HG03354 (cell line): Measurements from ENCODE around the gene UBE2J1.
"Not testable (repeated sequence)": the region's sequence is repeated elsewhere in the genome, so short reads cannot be mapped to it uniquely, and the experiment has no call there.

Experiments used
- ATAC-seq: cut with Tn5 transposase; IDR thresholded peaks from one replicate; pipeline ENCODE4 v1.9.1; 2021; ENCODE audit warnings: mild to moderate bottlenecking; ENCODE audit not compliant: unreplicated experiment, poor library complexity, severe bottlenecking

The UBE2J1 gene

DNA sequence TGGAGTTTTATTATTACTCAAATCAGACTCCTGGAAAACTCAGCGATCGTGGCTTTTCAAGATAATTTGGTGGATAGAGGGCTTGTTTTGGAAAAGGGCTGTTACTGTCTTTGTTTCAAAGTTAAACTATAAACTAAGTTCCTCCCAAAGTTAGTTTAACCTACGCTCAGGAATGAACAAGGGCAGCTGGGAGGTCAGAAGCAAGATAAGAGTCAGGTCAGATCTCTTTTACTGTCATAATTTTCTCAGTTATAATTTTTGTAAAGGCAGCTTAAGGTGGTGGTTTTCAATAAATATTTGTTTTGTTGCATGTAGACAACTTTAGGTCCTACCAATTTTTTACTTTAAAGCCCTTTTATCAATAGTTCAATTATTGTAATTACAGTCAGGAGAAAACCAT, 28.2 kb downstream of the UBE2J1 start:
- ATAC-seq, result no peak

DNA sequence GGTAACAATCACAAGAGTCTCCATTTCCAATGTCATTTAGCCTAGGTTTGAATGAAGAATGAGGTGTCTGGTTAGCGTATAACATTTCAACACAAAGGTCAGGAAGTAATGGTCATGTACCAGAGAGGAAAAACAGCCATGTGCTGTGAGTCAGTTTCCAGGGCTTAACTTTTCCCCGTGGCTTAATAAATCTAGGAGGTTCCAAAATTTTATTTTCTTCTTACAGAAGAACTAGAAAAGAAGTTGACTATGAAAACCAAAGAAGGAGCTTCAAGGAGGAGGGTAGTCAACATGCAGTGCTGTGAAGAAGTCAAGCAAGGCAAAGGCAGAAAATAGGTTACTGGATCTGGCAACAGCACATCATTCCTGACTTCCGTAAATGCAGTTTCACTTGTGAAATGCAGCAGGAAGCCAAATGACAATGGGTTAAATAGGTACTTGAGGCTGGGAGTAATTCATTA, 29.0 kb downstream of the UBE2J1 start:
- no peak for ATAC-seq

DNA sequence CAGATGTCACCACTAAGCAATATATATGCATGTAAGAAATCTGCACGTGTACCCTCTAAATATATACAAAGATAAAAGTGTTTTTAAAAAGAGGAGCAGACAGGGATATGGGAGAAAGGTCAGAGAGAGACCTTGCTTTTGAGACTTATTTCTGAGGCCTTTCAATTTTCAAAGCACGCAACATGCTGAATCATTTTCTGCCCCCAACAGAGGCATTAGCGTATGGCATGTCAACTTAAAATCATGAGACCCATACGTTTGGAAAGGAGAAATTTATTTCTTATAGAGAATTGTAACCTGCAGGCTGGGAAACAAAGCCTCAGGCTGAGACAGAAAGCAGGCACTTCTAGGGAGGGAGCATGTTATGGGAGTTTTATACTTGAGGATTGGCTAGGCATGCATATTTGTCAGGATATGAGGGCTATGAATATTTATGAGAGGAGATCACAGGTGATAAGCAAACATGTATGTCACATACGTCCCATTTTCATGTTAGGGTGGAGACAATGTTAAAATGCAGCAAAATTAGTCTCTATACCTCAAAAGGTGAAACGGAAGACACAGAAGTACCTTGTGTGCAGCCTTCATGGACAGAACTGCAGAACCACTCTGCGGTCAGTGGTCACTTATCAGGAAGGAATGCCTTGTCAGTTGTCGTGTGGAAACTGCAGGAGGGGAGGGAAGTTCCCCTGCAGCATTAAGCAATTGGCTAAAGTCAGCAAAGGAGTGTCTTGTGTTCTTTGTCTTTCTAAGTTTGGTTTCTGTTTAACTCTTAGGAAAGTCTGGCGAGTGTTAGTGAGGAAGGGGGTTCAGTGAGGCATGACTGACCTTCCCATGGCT, 31.2 kb downstream of the UBE2J1 start:
- ATAC-seq, result no peak

DNA sequence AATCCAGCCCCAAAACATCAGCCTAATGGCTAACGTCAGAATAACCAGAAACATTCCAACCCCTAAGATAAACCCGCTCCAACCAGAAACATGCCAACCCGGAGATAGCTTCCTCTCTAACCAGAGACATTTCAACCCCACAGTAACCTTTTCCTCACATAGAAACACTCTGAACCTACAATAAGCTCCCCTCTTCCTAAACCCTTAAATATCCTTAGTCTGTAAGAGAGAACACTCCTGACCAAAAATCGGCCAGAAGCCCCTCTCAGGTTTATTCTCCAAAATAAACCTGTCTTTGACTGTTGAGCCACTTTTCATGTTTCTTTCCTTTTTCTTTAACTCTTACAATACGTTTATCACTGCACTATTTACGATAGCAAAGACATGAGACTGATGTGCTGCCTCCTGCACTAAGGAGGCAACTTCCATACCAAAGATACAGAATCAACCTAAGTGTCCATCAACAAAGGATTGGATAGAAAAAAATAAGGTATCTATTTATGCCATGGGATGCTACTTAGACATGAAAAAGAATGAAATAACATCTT, 32.4 kb downstream of the UBE2J1 start:
- ATAC-seq, result no peak

DNA sequence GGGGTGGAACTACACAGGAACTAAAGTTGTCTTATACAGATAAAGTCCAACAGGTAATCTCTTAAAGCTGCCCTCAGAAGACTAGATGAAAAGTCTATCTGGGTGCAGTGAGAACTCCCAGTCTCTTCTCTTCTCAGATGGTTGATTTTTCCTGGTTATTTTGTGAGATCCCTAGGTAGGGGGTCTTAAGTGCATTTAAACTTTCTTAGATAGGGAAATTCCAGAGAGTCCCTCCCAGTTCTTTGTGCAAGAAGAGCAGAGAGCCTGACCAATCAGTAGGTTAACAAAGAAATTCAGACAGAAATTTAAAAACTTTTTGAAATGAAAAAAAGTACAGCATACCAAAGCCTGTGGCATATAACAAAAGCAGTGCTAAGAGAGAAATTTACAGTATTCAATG, 35.5 kb downstream of the UBE2J1 start:
- no peak for ATAC-seq

DNA sequence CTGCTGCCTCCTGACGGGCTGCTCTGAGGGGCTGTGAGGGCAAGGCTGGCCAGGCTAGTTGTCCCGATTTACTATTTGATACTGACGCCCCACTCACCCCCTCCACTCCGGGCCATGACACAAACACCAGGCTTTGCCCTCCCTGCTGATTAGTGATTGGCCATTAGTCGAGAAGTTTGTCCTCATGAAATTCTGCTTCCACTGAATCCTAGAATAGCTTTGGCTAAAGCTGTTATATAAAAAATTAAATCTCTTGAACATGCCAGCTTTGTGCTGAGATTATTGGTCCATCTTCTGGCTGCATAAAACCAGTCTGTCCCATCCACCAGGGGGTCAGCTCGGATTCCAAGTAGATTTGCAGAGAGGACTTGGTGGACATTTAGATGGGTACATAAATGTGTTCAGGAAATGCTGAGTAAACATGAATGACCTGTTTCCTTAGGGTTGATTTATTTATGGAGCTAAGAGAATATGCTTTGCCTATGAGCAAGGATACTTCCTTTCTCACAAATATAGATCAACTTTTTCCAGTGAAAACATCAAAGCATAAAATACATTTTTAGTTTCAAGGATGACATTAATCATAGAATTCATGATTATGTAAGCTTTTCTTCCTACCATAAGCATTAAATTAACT, 37.2 kb downstream of the UBE2J1 start, which contains the start of gene GABRR2:
Gene GABRR2 (minus strand): TSS at position 51 of the 637 bp plus-strand sequence. CDS start 134 bp downstream, outside the sequence.
- no peak for ATAC-seq

DNA sequence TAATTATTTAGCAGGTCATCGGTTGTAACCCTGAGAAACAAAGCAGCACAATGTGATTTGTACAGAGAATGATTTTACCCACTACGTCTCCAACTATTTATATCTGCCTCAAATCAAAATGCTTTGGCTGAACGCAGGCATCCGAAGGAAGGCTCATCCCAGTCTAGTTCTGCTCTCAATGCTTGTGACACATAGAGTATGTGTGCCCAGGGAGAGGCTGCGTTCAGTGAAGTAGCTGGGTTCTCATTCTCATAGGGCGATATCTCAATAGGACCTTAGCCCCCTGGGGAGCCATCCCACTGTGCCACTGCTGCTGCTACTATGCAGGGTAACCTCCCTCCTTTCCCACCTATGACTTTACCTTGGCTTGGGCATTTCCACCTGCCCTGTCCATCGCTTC, 37.8 kb downstream of the UBE2J1 start:
- ATAC-seq, result no peak

DNA sequence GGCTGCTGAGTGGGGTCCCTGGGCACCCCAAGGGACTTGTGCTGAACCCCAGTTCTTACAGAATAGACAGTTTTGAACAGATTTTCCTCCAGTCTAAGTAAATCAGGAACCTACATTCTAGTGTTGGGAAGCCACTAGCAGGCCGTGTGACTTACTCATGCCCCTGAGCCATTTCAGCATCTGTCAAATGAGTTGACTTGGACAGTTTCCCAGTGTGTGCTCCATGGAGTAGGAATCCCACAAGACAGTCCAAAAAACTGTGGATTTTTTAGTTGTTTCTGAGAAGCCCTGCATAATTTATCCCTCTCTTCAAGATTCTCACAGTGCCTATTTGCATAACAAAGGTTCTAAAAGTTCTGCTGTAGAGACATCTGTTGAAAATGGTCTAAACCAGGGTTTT, 39.5 kb downstream of the UBE2J1 start:
- ATAC-seq, result no peak

DNA sequence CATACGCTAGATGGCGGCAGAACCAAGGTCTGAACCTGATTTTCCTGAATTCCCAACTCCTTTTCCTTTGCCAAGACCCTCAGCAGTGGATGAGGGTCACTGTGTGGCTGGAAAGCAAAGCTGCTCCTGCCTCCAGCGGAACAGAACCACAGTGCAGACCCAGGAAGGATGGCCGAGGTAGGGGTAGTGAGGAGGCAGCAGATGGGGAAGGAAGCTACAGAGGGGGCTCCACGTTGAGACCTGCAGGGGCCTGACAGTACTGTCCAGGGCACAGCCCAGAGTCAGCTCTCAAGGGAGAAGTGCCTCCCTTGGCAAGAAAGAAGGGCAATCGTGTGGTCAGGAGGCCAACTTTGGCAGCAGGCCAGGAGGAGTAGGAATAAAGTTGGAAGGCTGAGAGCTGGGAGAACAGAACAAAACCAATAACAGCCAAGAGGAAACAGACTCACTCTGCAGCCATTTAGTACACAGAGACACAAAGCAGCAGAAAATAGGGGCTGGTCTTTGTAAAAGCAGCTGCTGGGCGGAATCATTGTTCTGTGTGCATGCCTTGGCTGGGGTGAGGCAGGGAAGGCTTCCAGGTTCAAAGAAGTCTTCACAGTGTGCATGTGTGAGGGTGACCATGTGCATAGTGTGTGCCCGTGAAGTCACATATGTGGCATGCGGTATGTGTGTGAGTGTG, 40.5 kb downstream of the UBE2J1 start:
- no peak for ATAC-seq

DNA sequence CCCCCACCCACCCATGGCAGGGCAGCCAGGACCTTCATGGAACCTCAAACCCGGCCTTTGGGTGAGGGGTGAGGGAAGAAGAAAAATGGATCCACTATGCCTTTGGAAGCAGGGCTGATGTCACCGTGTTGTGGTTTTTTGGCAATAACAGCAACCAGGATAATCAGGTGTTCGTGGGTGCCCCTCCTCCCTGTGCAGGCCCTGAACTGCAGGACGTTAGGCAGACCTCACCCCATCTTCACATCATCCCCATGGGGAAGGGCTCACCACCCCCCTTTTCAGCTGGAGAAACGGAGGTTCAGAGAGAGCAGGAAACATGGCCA, 41.0 kb downstream of the UBE2J1 start:
- no peak for ATAC-seq

DNA sequence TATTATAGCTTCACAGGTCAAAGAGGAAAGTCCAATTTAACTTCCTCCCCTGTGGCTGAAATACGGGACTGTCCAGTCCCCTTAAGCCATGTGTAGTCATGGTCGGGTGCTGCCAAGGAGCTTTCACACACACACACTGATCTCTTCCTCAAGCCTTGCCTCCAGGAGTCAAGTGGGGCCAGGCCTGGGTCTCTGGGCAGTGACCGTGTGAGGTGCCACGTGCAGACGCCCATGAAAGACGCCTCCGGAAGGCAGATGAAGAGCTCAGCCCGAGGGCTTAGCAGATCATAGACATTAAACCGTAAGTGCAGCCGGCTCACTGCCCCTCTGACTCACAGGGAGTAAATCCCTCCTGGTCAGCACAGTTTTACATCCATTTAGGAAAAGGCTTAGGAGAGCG, 41.6 kb downstream of the UBE2J1 start:
- no peak for ATAC-seq

DNA sequence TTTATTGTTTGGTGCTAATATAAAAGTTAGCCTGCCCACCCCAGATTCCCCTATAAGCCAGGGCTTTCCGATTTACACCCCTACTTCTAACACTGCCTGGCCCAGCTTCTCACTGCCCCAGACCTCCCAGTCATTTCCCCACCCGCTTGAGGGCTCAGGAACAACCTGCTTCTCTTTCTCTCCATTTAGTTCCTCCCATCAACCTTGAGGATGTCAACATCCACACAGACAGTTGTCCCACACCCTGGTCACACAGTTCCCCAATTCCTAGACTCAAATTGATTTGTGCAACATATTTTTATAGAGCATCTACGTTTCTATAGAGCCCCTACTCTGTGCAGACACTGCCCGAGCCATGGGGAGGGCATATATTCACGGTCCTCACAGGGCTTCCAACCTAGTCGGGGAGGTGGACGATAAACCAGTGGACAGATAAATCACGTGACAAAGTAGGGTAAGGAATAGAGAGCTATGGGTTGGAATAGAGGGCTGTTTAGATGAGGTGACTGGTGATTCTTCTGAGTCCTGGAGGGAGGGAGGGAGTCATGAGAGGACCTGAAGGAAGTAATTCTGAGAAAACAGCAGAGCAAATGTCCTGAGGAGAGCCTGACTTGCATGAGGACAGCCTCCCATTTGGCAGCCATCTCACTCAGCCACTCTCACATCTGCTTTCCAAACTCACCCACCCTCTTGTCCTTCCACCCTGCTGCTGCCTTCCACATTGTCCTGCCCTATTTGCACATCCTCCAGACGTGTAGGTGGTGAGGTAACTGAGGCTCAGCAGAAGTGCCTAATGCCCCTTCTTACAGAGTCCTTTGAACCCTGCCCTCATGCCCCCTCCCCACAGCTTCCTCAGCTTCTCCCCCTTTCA, 43.8 kb downstream of the UBE2J1 start:
- ATAC-seq, result no peak

DNA sequence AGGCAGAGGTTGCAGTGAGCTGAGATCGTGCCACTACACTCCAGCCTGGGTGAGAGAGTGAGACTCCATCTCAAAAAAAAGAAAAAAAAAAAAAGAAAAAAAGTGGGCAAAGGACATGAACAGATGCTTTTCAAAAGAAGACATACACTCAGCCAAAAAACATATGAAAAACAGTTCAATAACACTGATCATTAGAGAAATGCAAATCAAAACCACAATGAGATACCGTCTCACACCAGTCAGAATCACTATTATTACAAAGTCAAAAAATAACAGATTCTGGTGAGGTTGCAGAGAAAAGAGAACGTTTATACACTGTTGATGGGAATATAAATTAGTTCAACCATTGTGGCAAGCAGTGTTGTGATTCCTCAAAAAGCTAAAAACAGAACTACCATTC, 48.0 kb downstream of the UBE2J1 start:
- ATAC-seq, result not testable (repeated sequence)

DNA sequence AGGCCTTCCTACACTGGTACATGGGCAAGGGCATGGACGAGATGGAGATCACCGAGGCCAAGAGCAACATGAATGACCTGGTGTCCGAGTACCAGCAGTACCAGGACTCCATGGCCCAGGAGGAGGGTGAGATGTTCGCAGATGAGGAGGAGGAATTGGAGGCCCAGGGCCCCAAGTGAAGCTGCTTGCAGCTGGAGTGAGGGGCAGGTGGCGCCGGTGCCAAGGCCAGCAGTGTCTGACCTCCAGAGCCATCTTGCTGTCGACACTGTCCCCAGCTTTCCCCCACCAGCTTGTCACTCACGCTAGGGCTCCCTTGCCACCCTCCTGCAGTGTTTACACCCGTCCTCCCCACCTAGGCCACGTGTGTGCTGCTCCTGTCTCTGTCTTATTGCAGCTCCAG, 49.6 kb downstream of the UBE2J1 start:
- no peak for ATAC-seq

DNA sequence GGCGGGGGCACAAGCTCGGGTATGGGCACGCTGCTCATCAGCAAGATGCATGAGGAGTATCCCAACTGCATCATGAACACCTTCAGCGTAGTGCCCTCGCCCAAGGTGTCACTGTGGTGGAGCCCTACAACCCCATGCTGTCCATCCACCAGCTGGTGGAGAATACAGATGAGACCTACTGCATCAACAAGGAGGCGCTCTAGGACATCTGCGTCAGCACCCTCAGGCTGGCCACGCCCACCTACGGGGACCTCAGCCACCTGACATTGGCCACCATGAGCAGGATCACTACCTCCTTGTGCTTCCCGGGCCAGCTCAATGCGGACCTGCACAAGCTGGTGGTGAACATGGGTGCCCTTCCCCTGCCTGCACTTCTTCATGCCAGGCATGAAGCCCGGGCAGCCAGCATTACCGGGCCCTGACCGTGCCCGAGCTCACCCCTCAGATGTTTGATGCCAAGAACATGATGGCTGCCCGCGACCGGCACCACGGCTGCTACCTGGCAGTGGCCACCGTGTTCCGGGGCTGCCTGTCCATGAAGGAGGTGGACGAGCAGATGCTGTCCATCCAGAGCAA, 50.2 kb downstream of the UBE2J1 start:
- no peak for ATAC-seq

DNA sequence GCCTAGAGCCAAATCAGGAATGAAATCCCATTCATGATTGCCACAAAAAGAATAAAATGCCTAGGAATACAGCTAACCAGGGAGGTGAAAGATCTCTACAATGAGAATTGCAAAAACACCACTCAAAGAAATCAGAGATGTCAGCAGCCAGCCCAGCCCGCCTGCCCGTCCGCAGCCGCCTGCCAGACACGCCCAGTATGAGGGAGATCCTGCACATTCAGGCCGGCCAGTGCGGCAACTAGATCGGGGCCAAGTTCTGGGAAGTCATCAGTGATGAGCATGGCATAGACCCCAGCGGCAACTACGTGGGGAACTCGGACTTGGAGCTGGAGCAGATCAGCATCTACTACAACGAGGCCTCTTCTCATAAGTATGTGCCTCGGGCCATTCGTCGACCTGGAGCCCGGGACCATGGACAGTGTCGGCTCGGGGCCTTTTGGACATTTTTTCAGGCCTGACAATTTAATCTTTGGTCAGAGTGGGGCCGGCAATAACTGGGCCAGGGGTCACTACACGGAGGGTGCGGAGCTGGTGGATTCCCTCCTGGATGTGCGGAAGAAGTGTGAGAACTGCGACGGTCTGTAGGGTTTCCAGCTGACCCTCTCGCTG, 50.8 kb downstream of the UBE2J1 start:
- no peak for ATAC-seq

DNA sequence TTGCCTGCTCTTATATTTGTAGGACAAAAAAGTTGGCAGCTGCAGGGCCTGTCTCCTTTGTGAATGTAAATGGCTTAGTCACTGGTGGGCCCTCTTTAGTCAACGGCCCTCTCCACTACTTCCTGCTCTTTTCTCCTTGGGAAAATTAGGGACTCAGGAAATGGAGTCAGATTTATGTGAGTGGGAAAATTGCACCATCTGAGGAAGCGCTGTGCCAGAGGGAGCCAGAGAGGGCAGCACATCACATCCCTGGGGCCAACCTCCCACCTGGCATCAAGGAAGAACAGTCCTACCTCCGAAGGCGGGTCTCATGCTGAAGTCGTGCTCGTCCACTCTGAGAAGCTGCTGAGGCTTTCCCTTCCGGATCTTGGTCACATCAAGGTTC, 53.1 kb downstream of the UBE2J1 start:
- ATAC-seq, result no peak

DNA sequence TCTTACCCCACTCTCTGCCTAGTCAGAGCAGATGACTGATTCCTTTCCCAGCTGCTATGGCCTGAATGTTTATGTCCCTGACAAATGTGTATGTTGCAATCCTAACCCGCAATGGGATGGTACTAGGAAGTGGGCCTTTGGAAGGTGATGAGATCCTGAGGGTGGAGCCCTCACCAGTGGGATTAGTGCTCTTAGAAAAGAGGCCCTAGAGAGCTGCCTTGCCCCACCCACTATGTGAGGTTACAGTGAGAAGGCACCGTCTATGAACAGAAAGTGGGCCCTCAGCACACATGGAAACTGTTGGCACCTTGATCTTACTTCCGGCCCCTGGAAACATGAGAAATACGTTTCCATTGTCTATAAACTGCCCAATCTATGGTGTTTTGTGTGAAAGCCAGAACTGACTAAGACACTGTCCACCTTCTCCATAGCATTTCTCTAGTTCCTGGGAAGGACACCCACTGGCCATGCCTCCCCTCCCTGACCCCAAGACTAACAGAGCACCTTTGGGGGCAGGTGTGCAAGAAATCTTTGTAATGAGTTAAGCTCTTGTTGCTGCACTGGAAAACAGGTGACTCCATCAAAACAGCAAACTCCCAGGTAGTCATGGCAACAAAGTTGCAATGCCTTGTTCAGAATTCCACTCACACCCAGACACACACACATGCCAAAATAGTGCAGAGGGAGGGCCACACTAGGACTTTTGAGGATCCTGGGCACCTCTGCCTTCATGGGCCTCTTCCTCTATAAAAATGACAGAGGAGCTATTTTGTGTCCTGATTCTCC, 53.6 kb downstream of the UBE2J1 start:
- ATAC-seq, result no peak
